K562 (cell line): ENCODE data around the gene ANK2. TPM values are rescaled to one million over a fixed set of nuclear protein-coding genes. Genes with fewer than 3 reads are reported as not detected.
A peak's percentile ranks its signal among the peaks of the same experiment; 100 is the strongest.

Experiments used
- CBFA2T2 ChIP-seq: fragments of 450-650 bp; conservative IDR thresholded peaks from 2 replicates; pipeline ENCODE4 v1.6.1; 2017; ENCODE audit warnings: mild to moderate bottlenecking
- E2F3 ChIP-seq: fragments of 250-450 bp; sonication (Bioruptor Pico); IDR thresholded peaks from 2 replicates; pipeline ENCODE4 v1.4.0; 2020; ENCODE audit warnings: mild to moderate bottlenecking
- KLF10 ChIP-seq: fragments of 250-450 bp; sonication (Bioruptor Pico); IDR thresholded peaks from 2 replicates; pipeline ENCODE4 v1.6.1; 2021; ENCODE audit warnings: matching md5 sums
- KLF16 ChIP-seq: IDR thresholded peaks from 2 replicates; pipeline ENCODE4 v1.6.1; 2016; ENCODE audit warnings: antibody characterized with exemption
- MAFF ChIP-seq: IDR thresholded peaks from 2 replicates; pipeline ENCODE4 v1.6.1; 2012; ENCODE audit warnings: low read length, improper control_type of control experiment
- MAFG ChIP-seq: fragments of 450-650 bp; conservative IDR thresholded peaks from 2 replicates; pipeline ENCODE4 v1.6.1; 2016; ENCODE audit warnings: missing genetic modification characterization, missing compliant biosample characterization
- TAF7 ChIP-seq: fragments of 450-650 bp; IDR thresholded peaks from 2 replicates; pipeline ENCODE4 v1.6.1; 2016; ENCODE audit warnings: missing genetic modification characterization, missing compliant biosample characterization
- ZBTB9 ChIP-seq: fragments of 450-650 bp; formaldehyde crosslinking; IDR thresholded peaks from 2 replicates; pipeline ENCODE4 v1.4.0; 2020; ENCODE audit warnings: mild to moderate bottlenecking, moderate library complexity
- ZC3H11A ChIP-seq: IDR thresholded peaks from 2 replicates; pipeline ENCODE4 v1.6.1; 2012; ENCODE audit warnings: low read depth, low read length, improper control_type of control experiment
- ZEB2 ChIP-seq: fragments of 450-650 bp; IDR thresholded peaks from 2 replicates; pipeline ENCODE4 v1.6.1; 2016
- polyA plus RNA-seq, 8 experiments: library from polyadenylated mRNA; depleted of rRNA in 4 of 8; stranded (reverse) in 5 of 8; unstranded in 3 of 8; fragments of >200 nt; fragmentation: Nextera tagmentation in 2 of 8; fragmentation: Illumina TruSeq in 1 of 8; extraction: Ambion mirVana in 2 of 8; extraction: Trizol in 1 of 8; gene quantifications; 2 replicates each; pipeline versions ENCODE4 v1.2.1 to v1.2.3, GENCODE V29; 2011 to 2014; ENCODE audit warnings: inconsistent platforms in 1 of 8, missing spikeins in 1 of 8
- total RNA-seq, 7 experiments: library from RNA; depleted of rRNA in 6 of 7; stranded (reverse); fragments of >200 nt in 6 of 7; fragmentation: Illumina TruSeq in 2 of 7; extraction: Trizol in 2 of 7; gene quantifications; 2 replicates each; pipeline versions ENCODE4 v1.2.1 to v1.2.3, GENCODE V29; 2011 to 2021; ENCODE audit warnings: low replicate concordance in 1 of 7
- TF ChIP-seq, protein P1 (sequence below), 2 experiments: fragments of 450-650 bp; formaldehyde crosslinking in 1 of 2; IDR thresholded peaks; 2 replicates each; pipeline versions ENCODE4 v1.4.0 to v1.6.1; 2014 to 2020; ENCODE audit warnings: mild to moderate bottlenecking in 2 of 2, borderline replicate concordance in 1 of 2, low read depth in 1 of 2
- TF ChIP-seq, protein P2 (sequence below): sonication (generic); IDR thresholded peaks from 2 replicates; pipeline ENCODE4 v1.6.1; 2016

ANK2 gene
- total and polyA plus RNA-seq, 9 of the 15 experiments (the other 6 are each of a cell fraction or from before 2014, with no cell fraction given) = 0.07 to 0.24 TPM; not detected in 7

GRCh38 chr4:113356453-113356852, 307.0 kb downstream of the ANK2 start (continued):
- no peak for TF ChIP-seq ZBTB9
- TF ChIP-seq KLF16 = no peak
- TF ChIP-seq ZC3H11A = no peak
- TF ChIP-seq CBFA2T2 = no peak
- TF ChIP-seq MAFF = peak; percentile 79
- no peak for TF ChIP-seq ZEB2
- TF ChIP-seq, protein P1, sequence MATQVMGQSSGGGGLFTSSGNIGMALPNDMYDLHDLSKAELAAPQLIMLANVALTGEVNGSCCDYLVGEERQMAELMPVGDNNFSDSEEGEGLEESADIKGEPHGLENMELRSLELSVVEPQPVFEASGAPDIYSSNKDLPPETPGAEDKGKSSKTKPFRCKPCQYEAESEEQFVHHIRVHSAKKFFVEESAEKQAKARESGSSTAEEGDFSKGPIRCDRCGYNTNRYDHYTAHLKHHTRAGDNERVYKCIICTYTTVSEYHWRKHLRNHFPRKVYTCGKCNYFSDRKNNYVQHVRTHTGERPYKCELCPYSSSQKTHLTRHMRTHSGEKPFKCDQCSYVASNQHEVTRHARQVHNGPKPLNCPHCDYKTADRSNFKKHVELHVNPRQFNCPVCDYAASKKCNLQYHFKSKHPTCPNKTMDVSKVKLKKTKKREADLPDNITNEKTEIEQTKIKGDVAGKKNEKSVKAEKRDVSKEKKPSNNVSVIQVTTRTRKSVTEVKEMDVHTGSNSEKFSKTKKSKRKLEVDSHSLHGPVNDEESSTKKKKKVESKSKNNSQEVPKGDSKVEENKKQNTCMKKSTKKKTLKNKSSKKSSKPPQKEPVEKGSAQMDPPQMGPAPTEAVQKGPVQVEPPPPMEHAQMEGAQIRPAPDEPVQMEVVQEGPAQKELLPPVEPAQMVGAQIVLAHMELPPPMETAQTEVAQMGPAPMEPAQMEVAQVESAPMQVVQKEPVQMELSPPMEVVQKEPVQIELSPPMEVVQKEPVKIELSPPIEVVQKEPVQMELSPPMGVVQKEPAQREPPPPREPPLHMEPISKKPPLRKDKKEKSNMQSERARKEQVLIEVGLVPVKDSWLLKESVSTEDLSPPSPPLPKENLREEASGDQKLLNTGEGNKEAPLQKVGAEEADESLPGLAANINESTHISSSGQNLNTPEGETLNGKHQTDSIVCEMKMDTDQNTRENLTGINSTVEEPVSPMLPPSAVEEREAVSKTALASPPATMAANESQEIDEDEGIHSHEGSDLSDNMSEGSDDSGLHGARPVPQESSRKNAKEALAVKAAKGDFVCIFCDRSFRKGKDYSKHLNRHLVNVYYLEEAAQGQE (IDR thresholded peaks at IDR 0.05; ENCODE audit: borderline replicate concordance) = no peak
- TF ChIP-seq, protein P1 (CRISPR knock-in tag; IDR thresholded peaks at IDR 0.05; ENCODE audit: low read depth) = no peak
- no peak for TF ChIP-seq E2F3
- no peak for TF ChIP-seq KLF10 (CRISPR knock-in tag)
- no peak for TF ChIP-seq TAF7
- TF ChIP-seq MAFG (tag) = peak; percentile 75
- TF ChIP-seq, protein P2, sequence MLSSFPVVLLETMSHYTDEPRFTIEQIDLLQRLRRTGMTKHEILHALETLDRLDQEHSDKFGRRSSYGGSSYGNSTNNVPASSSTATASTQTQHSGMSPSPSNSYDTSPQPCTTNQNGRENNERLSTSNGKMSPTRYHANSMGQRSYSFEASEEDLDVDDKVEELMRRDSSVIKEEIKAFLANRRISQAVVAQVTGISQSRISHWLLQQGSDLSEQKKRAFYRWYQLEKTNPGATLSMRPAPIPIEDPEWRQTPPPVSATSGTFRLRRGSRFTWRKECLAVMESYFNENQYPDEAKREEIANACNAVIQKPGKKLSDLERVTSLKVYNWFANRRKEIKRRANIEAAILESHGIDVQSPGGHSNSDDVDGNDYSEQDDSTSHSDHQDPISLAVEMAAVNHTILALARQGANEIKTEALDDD = no peak
